HCT116 (cell line): ENCODE measurements around the gene MAP3K5. TPM values are rescaled to one million over a fixed set of nuclear protein-coding genes. Genes with fewer than 3 reads are reported as not detected.

Experiments
- ATAC-seq: fragments of 200-7000 bp; cut with Tn5 transposase; 2 replicates; pipeline ENCODE4 v1.9.1; 2020; ENCODE audit warnings: mild to moderate bottlenecking, moderate library complexity
- BruUV-seq: library from RNA; stranded (reverse); fragments of 400-500 nt; replicated peaks from 2 replicates; lab custom pipeline; 2021; lab: Mats Ljungman, UMichigan
- CTCF ChIA-PET: fragments of 300-600 bp; sonication (Branson Sonifier 250); formaldehyde crosslinking; loops from one replicate; lab custom pipeline; 2021; ENCODE audit warnings: antibody characterized with exemption; lab: Charles Lee
- POLR2A ChIA-PET: fragments of 300-600, 350-600 bp; sonication (Branson Sonifier 250); formaldehyde crosslinking; loops from one replicate; lab custom pipeline; 2021; ENCODE audit warnings: antibody characterized with exemption; lab: Charles Lee
- RAD21 ChIA-PET, 2 experiments: fragments of 300-600 bp; sonication (Branson Sonifier 250); formaldehyde crosslinking; loops; one replicate each; lab custom pipeline; 2023; ENCODE audit warnings: low total read pairs in 2 of 2; ENCODE audit not compliant: uncharacterized antibody in 2 of 2, unreplicated experiment in 2 of 2, low non-redundant PET in 1 of 2; lab: Charles Lee
- DNase-seq: peaks from one replicate; pipeline ENCODE4 v3.0.0-alpha.2; 2010; ENCODE audit warnings: low read depth, low spot score
- H2AFZ ChIP-seq: fragments of 200-600 bp; shearing (Covaris generic), sonication (generic); 2 replicates; pipeline ENCODE4 v1.6.1; 2017; ENCODE audit warnings: low read depth, mixed run types, mixed read lengths, antibody characterized with exemption, low read length; ENCODE audit not compliant: poor library complexity, severe bottlenecking
- H3K27ac ChIP-seq: 2 replicates; pipeline ENCODE4 v1.5.1; 2012; ENCODE audit warnings: low read depth, low read length
- H3K27me3 ChIP-seq: fragments of 200-600 bp; sonication (generic); 2 replicates; pipeline ENCODE4 v1.6.1; 2016; ENCODE audit warnings: mixed run types, low read length, mixed read lengths; ENCODE audit not compliant: insufficient read depth
- H3K36me3 ChIP-seq, 2 experiments: fragments of 200-500 bp in 1 of 2; fragments of 200-600 bp in 1 of 2; sonication (Bioruptor generic) in 1 of 2; sonication (generic) in 1 of 2; 2 replicates each; pipeline versions ENCODE4 v1.5.1 to v1.6.1; 2014 to 2016; ENCODE audit warnings: low read length in 2 of 2, inconsistent platforms in 1 of 2, mixed read lengths in 1 of 2, mixed run types in 1 of 2; ENCODE audit not compliant: insufficient read depth in 2 of 2, control insufficient read depth in 1 of 2
- H3K4me1 ChIP-seq, 2 experiments: fragments of 200-600 bp in 1 of 2; sonication (generic) in 1 of 2; 2 replicates each; pipeline versions ENCODE4 v1.5.1 to v1.6.1; 2012 to 2017; ENCODE audit warnings: low read length in 2 of 2, inconsistent platforms in 1 of 2, mild to moderate bottlenecking in 1 of 2, mixed read lengths in 1 of 2, mixed run types in 1 of 2, moderate library complexity in 1 of 2; ENCODE audit not compliant: insufficient read depth in 2 of 2, control insufficient read depth in 1 of 2
- H3K4me2 ChIP-seq: fragments of 200-600 bp; sonication (generic); 2 replicates; pipeline ENCODE4 v1.6.1; 2017; ENCODE audit warnings: mixed run types, low read length, mixed read lengths
- H3K4me3 ChIP-seq, 2 experiments: fragments of 200-600 bp in 1 of 2; sonication (generic) in 1 of 2; replicated peaks in 1 of 2; 2 replicates each; pipeline ENCODE4 v1.5.1; 2011 to 2016; ENCODE audit warnings: low read length in 2 of 2, control low read depth in 1 of 2, low read depth in 1 of 2, mild to moderate bottlenecking in 1 of 2, mixed read lengths in 1 of 2, mixed run types in 1 of 2
- H3K79me2 ChIP-seq: fragments of 200-600 bp; sonication (generic); 2 replicates; pipeline ENCODE4 v1.6.1; 2017; ENCODE audit warnings: mild to moderate bottlenecking, mixed run types, low read length, moderate library complexity, mixed read lengths; ENCODE audit not compliant: insufficient read depth
- H3K9ac ChIP-seq: fragments of 200-600 bp; sonication (generic); 2 replicates; pipeline ENCODE4 v1.6.1; 2016; ENCODE audit warnings: low read length, mixed read lengths
- H3K9me2 ChIP-seq: fragments of 200-600 bp; sonication (generic), shearing (Covaris generic); 2 replicates; pipeline ENCODE4 v1.6.1; 2017; ENCODE audit warnings: mixed run types, mild to moderate bottlenecking, moderate library complexity; ENCODE audit not compliant: insufficient read depth
- H3K9me3 ChIP-seq, 2 experiments: fragments of 200-500 bp in 1 of 2; fragments of 200-600 bp in 1 of 2; sonication (Bioruptor generic) in 1 of 2; sonication (generic) in 1 of 2; 2 replicates each; pipeline ENCODE4 v1.6.1; 2014 to 2017; ENCODE audit warnings: low read length in 2 of 2, mixed read lengths in 2 of 2, inconsistent platforms in 1 of 2, low read depth in 1 of 2, mild to moderate bottlenecking in 1 of 2, mixed run types in 1 of 2, moderate library complexity in 1 of 2; ENCODE audit not compliant: control insufficient read depth in 1 of 2, insufficient read depth in 1 of 2
- H4K20me1 ChIP-seq: fragments of 200-600 bp; sonication (generic), shearing (Covaris generic); 2 replicates; pipeline ENCODE4 v1.6.1; 2017; ENCODE audit warnings: mixed run types, mild to moderate bottlenecking, moderate library complexity; ENCODE audit not compliant: insufficient read depth
- ATF3 ChIP-seq: IDR thresholded peaks from 2 replicates; pipeline ENCODE4 v1.6.1; 2012
- CBX3 ChIP-seq: IDR thresholded peaks from 2 replicates; pipeline ENCODE4 v1.6.1; 2012; ENCODE audit warnings: low read depth
- CTCF ChIP-seq, 3 experiments: fragments of 200-600 bp in 1 of 3; sonication (generic) in 1 of 3; IDR thresholded peaks in 2 of 3; conservative IDR thresholded peaks in 1 of 3; 2 replicates each; pipeline ENCODE4 v1.5.1; 2012 to 2017; ENCODE audit warnings: low read depth in 2 of 3, low read length in 2 of 3, antibody characterized with exemption in 1 of 3, borderline replicate concordance in 1 of 3, control low read depth in 1 of 3, mild to moderate bottlenecking in 1 of 3, mixed read lengths in 1 of 3, mixed run types in 1 of 3, moderate library complexity in 1 of 3; ENCODE audit not compliant: insufficient read depth in 1 of 3
- EGR1 ChIP-seq: IDR thresholded peaks from 2 replicates; pipeline ENCODE4 v1.6.1; 2012; ENCODE audit warnings: low read depth
- ELF1 ChIP-seq: IDR thresholded peaks from 2 replicates; pipeline ENCODE4 v1.6.1; 2012; ENCODE audit warnings: low read depth, borderline replicate concordance
- EZH2 ChIP-seq: fragments of 200-600 bp; sonication (generic); IDR thresholded peaks from 2 replicates; pipeline ENCODE4 v1.6.1; 2017; ENCODE audit warnings: antibody characterized with exemption, mixed run types
- FOSL1 ChIP-seq: IDR thresholded peaks from 2 replicates; pipeline ENCODE4 v1.6.1; 2012; ENCODE audit warnings: low read depth
- JUND ChIP-seq: IDR thresholded peaks from 2 replicates; pipeline ENCODE4 v1.6.1; 2012
- MAX ChIP-seq: IDR thresholded peaks from 2 replicates; pipeline ENCODE4 v1.6.1; 2012
- POLR2A ChIP-seq: IDR thresholded peaks from 2 replicates; pipeline ENCODE4 v1.7.0; 2011; ENCODE audit warnings: borderline replicate concordance; ENCODE audit not compliant: insufficient read depth, insufficient read length; ENCODE audit errors: extremely low read depth
- POLR2AphosphoS5 ChIP-seq: IDR thresholded peaks from 2 replicates; pipeline ENCODE4 v1.6.1; 2011; ENCODE audit warnings: mild to moderate bottlenecking, low read depth, low read length, moderate library complexity
- RAD21 ChIP-seq: IDR thresholded peaks from 2 replicates; pipeline ENCODE4 v1.6.1; 2012; ENCODE audit warnings: low read depth, mild to moderate bottlenecking
- REST ChIP-seq: IDR thresholded peaks from 2 replicates; pipeline ENCODE4 v1.6.1; 2012; ENCODE audit warnings: low read depth
- TCF7L2 ChIP-seq: IDR thresholded peaks from 2 replicates; pipeline ENCODE4 v1.7.0; 2011; ENCODE audit warnings: borderline replicate concordance, inconsistent platforms; ENCODE audit not compliant: insufficient read depth, insufficient read length; ENCODE audit errors: extremely low read depth
- ZBTB33 ChIP-seq: IDR thresholded peaks from 2 replicates; pipeline ENCODE4 v1.6.1; 2011; ENCODE audit warnings: mild to moderate bottlenecking, low read length, moderate library complexity; ENCODE audit not compliant: insufficient replicate concordance; ENCODE audit errors: extremely low read depth
- ZFX ChIP-seq: fragments of 450-650 bp; IDR thresholded peaks from 2 replicates; pipeline ENCODE4 v1.6.1; 2017
- ZNF274 ChIP-seq: fragments of 200-500 bp; sonication (Bioruptor generic); IDR thresholded peaks from 2 replicates; pipeline ENCODE4 v1.6.1; 2014; ENCODE audit warnings: mild to moderate bottlenecking, low read depth, low read length, inconsistent platforms
- intact Hi-C: fragments of 100-400 bp; cut with micrococcal nuclease; formaldehyde crosslinking; loops from 2 replicates; pipeline ENCODE4 v1.10.0; 2022
- total RNA-seq: library from RNA; stranded (reverse); gene quantifications from one replicate; pipeline ENCODE4 v1.2.1, GENCODE V29; 2021; ENCODE audit not compliant: unreplicated experiment

MAP3K5 gene
- total RNA-seq, 1 experiment from 2014 or later: 11.8 TPM

- Histone ChIP-seq H3K4me2 (no peak overlapping the region), H3K27ac (no peak overlapping the region), H3K27me3 (no peaks in the 10 kb centered on the region), H3K36me3 (no peaks in the 10 kb centered on the region; a peak in 1 of 4 replicates), H3K9ac (no peak overlapping the region), H2AFZ (no peak overlapping the region), H4K20me1 (no peaks in the 10 kb centered on the region), H3K9me3 (peaks cover 6 to 11% of the 10 kb centered on the region in 2 experiments; a peak in 2 of 4 replicates), H3K9me2 (no peaks in the 10 kb centered on the region), H3K79me2 (no peaks in the 10 kb centered on the region), H3K4me3 (no peak overlapping the region), H3K4me1 (no peaks in the 10 kb centered on the region)
- no peak for ATAC-seq
- ChIA-PET POLR2A (no interaction called here), CTCF (no interaction called here), RAD21 (no interaction called here)
- DNase-seq: no peak
- intact Hi-C loops: no loop called here
- no peak for TF ChIP-seq REST
- no peak for TF ChIP-seq POLR2A
- TF ChIP-seq ZBTB33: no peak
- TF ChIP-seq ZNF274: no peak
- TF ChIP-seq EGR1: no peak
- no peak for TF ChIP-seq CTCF (IDR thresholded peaks at IDR 0.05 in 2 of 3, conservative IDR thresholded peaks at IDR 0.05 in 1 of 3; ENCODE audit: borderline replicate concordance in 1 of 3, insufficient read depth in 1 of 3, low read depth in 2 of 3, low read length in 2 of 3)
- TF ChIP-seq TCF7L2: no peak
- TF ChIP-seq ELF1: no peak
- TF ChIP-seq MAX: no peak
- TF ChIP-seq EZH2: no peak
- TF ChIP-seq POLR2AphosphoS5: no peak
- TF ChIP-seq FOSL1: no peak
- no peak for TF ChIP-seq JUND
- TF ChIP-seq ATF3: no peak
- TF ChIP-seq CBX3: no peak
- TF ChIP-seq RAD21: no peak
- no peak for TF ChIP-seq ZFX
- BruUV-seq: no TSS peak
These were observed 224.1 kb downstream of the MAP3K5 start for GRCh38 chr6:136568129-136568528.
